Activated T-helper 9 cell treated with anti-CD3 and anti-CD28 coated beads, Interleukin-2, amount 50 U/mL, for 16 hours (primary cell): ENCODE data around the gene ADAM22.
"Not testable (repeated sequence)": the region's sequence is repeated elsewhere in the genome, so short reads cannot be mapped to it uniquely, and the experiment has no call there.

ENCODE experiments used
- DNase-seq: peaks from one replicate; pipeline ENCODE4 v3.0.0-alpha.2; 2020; ENCODE audit warnings: low read depth

ADAM22 gene, protein sequence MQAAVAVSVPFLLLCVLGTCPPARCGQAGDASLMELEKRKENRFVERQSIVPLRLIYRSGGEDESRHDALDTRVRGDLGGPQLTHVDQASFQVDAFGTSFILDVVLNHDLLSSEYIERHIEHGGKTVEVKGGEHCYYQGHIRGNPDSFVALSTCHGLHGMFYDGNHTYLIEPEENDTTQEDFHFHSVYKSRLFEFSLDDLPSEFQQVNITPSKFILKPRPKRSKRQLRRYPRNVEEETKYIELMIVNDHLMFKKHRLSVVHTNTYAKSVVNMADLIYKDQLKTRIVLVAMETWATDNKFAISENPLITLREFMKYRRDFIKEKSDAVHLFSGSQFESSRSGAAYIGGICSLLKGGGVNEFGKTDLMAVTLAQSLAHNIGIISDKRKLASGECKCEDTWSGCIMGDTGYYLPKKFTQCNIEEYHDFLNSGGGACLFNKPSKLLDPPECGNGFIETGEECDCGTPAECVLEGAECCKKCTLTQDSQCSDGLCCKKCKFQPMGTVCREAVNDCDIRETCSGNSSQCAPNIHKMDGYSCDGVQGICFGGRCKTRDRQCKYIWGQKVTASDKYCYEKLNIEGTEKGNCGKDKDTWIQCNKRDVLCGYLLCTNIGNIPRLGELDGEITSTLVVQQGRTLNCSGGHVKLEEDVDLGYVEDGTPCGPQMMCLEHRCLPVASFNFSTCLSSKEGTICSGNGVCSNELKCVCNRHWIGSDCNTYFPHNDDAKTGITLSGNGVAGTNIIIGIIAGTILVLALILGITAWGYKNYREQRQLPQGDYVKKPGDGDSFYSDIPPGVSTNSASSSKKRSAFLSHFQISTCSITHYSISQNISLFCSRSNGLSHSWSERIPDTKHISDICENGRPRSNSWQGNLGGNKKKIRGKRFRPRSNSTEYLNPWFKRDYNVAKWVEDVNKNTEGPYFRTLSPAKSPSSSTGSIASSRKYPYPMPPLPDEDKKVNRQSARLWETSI

DNA sequence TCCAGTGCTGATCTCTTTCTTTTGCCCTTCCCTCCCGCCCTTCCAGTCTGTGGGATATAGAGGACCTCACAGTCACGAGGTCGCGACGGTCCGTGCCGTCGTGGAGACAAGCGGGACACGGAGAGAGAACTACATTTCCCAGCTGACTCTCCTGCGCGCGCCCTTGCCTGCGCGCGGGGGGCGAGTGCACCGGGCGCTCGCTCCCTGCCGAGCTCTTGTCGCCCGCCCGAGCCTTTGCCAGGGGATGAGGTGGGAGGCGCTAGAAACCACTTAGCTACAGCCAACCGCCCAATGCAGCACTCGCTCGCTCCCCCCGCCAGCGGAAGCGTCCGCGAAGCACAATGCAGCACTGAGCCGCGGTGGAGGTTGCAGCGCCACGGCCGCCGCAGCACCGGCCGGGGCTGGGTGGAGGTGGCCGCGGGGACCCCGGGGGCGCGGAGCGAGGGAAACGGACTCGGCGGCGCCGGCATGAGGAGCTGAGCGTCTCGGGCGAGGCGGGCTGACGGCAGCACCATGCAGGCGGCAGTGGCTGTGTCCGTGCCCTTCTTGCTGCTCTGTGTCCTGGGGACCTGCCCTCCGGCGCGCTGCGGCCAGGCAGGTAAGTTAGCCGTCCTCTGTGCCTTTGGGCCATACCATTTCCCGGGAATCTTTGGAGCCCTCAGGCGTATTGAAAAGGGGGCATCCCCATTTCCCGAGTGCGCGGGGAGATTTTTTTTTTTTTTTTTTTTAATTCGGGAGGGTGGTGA lies at the start of gene ADAM22:
ADAM22 (plus strand) TSS at position 299 of the 746 bp plus-strand sequence; CDS start at position 514, 215 bp downstream.
- DNase-seq: peak; percentile 68

DNA sequence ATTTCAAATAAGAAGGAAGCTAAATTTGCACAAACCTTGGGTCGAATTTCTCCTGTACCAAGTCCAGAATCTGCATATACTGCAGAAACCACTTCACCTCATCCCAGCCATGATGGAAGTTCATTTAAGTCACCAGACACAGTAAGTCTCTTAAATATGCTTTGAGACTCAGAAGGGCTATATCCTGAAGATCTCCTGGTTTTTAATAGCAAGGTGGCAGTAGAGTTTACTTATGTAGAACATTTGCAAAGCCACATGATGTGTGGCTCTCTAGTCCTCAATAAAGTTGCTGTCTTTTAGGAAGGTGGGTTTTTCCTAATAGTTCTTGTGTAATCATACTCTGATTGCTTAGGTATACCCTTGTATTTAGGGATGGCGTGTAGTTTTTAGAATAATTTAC lies 49.0 kb upstream of the ADAM22 start:
- no peak for DNase-seq

DNA sequence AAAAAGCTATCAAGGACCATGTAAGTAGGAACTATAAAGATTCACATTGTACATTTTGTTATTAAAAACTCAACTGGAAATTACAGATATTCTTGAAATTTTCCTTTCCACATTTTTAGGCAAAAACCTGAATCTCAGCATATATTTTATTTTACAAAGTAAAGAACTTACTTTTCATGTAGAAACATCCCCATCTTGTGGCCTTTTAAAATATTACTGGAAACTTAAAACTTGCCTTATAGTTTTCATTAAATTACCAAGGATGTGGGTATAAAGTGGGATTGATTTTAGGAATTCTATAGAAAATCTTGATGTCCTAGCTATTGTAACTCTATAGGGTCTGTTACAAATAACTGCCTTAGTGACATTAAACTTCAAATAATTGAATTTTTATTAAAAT lies 47.2 kb upstream of the ADAM22 start:
- DNase-seq: no peak

DNA sequence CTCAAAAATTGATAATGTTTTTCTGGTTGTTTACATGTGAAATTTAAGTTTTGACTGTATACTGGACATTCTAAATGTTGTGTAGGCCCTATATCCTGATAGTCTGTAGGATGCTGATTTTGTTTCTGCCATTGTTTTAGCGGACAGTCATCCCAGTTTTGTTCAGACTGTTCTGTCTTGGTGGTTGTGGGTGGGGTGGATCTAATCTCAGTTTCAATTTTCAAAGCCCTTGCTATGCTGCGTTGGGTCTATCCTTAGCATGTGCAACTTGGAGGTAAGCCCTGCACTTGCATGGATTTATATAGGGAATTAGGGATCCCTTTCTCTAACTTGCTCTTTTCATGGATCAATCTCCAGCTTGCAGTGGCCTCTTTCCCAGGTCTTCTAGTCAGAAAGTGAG lies 38.7 kb upstream of the ADAM22 start:
- no peak for DNase-seq

DNA sequence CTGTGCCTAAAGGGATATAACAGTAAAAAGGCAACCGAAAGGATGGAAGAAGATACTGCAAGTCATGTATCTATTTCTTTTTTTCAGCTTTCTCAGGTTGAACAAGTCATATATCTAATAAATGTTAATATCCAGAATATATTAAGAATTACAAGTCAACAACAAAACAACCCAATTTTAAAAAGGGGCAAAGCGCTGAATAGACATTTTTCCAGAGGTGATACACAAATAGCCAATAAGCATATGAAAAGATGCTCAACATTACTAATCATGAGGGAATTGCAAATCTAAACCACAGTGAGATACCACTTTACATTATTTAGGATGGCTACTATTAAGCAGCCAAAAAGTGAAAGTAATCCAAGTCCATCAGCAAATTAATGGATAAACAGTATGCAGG lies 34.8 kb upstream of the ADAM22 start:
- no peak for DNase-seq

DNA sequence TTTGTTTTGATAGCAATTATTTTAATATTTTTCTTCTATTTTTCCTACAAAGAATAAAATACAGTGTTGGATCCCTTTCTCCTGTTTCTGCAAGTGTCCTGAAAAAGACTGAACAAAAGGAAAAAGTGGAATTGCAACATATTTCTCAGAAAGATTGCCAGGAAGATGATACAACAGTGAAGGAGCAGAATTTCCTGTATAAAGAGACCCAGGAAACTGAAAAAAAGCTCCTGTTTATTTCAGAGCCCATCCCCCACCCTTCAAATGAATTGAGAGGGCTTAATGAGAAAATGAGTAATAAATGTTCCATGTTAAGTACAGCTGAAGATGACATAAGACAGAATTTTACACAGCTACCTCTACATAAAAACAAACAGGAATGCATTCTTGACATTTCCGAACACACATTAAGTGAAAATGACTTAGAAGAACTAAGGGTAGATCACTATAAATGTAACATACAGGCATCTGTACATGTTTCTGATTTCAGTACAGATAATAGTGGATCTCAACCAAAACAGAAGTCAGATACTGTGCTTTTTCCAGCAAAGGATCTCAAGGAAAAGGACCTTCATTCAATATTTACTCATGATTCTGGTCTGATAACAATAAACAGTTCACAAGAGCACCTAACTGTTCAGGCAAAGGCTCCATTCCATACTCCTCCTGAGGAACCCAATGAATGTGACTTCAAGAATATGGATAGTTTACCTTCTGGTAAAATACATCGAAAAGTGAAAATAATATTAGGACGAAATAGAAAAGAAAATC lies 26.7 kb upstream of the ADAM22 start:
- not testable (repeated sequence) for DNase-seq

DNA sequence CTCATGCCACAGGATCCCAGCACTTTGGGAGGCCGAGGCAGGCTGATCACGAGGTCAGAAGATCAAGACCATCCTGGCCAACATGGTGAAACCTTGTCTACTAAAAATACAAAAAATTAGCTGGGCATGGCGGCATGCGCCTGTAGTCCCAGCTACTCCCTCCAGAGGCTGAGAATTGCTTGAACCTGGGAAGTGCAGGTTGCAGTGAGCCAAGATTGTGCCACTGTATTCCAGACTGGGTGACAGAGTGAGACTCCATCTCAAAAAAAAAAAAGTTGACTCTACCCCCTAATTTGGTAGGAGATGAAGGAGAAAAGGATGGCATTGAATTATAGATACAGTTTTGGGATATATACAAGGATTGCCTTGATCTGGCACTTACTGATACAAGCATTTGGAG lies 25.2 kb upstream of the ADAM22 start:
- DNase-seq: not testable (repeated sequence)

DNA sequence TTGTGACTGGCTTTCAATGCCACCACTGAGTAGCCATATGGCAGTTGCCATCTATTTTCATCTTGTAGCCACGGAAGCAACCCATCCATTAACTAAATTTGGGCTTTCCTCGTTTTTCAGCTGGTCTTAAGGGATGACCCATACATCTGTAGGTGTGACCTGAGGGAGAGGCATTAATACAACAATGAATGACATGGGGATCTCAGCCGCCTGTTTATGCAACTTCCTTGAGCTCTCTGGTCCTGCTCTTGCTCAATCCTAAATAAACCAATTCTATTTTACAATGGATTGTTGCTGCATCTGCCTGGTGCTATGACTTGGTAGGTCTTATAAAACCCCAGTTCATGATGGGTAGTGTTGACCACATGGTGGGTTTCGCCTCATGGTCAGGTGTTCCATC lies 21.9 kb upstream of the ADAM22 start:
- DNase-seq: no peak

DNA sequence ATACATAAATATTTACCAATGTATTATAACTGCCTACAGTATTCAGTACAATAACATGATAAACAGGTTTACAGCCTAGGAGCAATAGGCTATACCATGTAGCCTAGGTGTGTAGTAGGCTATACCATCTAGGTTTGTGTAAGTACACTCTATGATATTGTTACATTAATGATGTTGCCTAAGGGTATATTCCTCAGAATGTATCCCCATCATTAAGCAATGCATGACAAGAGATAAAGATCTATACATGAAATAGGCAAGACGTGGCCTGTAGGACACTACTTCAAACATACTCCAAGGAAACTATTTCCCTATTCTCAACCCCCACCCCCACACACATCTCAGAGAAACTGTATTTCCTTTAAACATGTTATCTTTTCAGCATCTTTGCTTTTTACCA lies 15.3 kb upstream of the ADAM22 start:
- DNase-seq: no peak

DNA sequence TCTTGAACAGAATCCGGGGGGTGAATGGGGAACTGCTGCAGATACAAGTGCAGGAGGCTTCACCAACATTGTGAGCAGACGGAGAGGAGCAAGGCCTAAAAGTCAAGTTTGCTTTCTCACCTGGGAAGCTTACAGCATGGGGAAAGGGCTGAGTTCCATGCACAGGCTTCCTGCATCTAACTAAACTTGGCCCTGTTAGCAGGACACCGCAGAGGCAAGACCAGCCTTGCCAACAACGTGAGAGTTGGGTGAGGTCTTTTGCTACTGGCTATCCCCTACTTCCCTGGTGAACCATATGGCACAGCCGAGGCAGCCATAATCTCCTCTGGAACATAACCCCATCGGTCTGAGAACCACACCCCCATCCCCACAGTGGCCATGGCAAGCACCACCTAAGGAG lies 14.2 kb upstream of the ADAM22 start:
- no peak for DNase-seq

DNA sequence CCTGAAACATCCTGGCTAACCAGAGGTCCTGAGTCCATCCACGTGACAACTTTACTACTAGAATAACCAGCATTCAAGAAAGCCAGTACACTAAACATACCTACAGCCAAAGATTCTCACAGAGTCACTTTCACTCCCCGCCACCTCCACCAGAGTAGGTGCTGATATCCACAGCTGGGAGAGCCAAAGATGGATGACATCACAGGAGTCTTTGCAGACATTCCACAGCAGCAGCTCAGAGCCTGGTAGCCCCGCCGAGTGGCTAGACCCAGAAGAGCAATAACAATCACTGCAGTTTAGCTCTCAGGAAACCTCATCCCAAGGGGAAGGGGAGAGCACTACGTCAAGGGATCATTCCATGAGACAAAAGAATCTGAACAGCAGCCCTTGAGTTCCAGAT lies 13.5 kb upstream of the ADAM22 start:
- DNase-seq: no peak

DNA sequence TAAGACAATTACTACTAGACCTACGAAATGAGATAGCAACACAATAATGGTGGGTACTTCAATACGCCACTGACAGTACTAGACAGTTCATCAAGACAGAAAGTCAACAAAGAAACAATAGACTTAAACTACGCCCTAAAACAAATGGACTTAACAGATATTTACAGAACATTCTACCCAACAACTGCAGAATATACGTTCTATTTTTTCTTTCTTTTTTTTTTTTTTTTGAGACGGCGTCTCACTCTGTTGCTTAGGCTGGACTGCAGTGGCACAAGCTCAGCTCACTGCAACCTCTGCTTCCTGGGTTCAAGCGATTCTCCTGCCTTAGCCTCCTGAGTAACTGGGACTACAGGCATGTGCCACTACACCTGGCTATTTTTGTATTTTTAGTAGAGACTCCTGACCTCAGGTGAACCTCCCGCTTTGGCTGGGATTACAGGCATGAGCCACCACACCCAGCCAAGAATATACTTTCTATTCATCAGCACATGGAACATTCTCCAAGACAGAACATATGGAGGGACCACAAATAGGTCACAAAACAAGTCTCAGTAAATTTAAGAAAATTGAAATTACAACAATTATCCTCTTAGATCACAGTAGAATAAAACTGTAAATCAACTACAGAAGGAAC lies 11.2 kb upstream of the ADAM22 start:
- DNase-seq: not testable (repeated sequence)

DNA sequence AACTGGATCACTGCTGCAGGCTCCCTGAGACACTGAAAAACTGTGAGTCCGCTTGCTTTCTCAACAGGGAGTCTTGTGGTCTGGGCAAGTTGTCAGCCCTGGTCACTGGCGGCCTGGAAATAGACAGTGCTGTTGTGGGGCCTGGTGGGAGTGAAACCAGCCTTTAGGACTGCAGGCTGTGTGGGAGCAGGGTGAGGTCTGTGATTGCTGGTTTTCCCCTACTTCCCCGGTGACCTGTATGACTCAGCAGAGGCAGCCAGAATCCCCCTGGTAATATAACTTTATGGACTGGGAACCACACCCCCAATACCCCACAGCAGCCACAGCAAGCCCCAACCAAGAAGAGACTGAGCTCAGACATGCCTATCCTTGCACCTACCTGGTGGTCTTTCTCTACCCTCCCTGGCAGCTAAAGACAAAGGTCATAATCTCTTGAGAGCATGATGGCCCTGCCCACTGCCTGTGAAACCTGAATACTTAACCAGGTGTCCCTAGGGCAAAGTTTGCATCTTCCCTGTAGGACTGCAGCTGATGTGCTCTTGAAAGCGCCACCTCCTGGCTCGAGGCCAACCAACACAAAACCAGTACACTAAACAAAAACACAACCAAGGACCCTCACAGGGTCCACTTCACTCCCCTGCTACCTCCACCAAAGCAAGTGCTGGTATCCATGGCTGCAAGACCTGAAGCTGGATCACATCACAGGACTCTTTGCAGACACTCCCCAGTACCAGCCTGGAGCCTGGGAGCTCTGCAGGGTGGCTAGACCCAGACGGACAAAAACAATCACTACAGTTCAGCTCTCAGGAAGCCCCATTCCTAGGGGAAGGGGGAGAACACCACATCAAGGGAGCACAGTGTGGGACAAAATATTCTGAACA lies 7.2 kb upstream of the ADAM22 start:
- DNase-seq: no peak

DNA sequence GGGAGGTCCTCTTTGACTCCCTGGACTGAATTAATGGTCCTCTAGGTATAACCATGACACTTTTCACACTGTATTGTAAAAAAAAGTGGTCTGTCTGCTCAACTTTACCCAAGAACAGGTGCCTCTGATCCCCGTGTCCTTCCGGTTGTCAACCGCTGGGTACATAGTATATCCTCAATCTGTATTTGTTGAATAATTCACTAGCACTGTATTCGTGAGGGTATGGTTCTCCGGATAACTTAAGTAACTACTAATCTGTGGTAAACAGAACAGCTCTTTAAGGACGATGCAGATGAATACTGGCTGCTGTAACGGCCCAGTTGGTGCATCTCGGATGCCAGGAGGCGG lies 472 bp upstream of the ADAM22 start:
- no peak for DNase-seq

DNA sequence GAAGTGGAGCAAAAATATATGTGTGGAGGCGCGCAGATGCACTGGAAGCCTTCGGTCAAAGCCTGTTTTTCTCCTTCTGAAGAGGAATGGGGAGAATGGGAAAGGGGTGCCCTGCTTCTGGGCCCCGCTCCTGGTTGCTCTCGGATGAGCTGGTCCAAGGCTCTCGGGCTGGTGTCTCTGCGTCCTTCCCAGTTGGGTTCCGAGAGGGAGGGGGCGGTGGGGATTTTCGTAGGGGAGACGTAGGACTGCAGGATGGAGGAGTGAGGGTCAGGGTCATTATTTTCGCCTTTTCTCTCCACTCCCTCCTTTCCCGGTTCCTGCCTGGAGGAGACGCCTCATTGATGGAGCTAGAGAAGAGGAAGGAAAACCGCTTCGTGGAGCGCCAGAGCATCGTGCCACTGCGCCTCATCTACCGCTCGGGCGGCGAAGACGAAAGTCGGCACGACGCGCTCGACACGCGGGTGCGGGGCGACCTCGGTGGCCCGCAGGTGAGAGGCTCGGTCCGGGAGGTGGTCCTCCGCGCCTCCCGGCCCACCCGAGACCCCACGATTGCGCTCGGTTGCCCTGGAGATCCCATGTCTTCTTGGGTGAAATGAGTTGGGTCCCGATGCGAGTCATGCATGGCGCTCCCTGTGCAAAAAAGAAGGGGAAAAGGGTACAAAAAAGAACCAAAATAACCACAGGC lies 790 bp downstream of the ADAM22 start:
- no peak for DNase-seq

DNA sequence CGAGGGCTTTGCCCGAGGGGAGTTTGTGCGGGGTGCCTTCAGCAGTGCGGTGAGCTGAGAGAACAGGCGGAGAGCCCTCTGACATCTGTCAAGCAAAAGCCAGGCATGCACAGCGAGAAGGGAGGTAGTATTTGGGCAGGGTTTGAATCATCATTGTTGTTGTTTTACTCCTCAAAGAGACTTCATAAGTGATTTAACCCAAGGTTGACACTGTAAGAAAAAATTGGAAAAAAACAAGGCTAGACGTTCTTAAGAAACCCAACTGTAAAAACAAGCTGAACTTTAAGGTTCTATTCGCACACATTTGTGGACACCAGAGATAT lies 1.3 kb downstream of the ADAM22 start:
- DNase-seq: no peak

DNA sequence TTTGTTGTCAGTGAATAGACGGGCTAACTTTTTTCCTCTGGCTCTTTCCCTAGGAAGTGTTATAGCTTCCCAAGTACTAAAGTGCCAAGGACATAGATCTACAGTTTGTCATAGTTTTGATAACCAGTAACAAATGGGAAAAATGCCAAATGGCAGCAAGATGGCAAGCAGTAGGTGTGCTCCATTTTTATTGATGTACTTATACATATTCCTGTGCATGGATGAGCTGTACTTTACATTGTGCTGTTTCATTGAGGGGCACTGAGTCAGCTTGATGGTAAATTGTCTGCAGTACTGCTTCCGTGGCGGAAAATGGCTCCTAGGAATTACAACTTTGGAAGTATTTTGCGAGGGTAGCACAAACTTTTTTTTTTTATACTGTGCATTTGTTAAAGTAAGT lies 7.1 kb downstream of the ADAM22 start:
- DNase-seq: no peak

DNA sequence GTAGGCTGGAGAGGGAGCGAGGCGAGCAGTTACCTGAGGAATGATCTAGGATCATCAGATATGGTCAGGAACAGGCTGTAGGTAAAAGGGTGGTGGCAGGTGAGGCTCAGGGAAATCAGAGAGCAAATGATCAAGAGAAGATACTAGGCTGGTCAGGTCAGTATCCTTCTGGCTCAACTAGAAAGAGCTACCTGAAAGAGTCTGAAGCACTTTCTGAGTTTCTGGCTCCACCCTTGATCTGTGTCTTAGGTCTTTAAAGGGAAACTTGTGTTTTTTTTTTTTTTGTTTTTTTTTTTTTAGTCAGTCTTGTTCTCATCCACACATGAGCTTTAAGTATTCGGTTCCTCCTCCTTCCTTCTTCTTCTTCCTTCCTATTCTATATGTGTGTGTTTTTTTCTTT lies 10.5 kb downstream of the ADAM22 start:
- DNase-seq: no peak

DNA sequence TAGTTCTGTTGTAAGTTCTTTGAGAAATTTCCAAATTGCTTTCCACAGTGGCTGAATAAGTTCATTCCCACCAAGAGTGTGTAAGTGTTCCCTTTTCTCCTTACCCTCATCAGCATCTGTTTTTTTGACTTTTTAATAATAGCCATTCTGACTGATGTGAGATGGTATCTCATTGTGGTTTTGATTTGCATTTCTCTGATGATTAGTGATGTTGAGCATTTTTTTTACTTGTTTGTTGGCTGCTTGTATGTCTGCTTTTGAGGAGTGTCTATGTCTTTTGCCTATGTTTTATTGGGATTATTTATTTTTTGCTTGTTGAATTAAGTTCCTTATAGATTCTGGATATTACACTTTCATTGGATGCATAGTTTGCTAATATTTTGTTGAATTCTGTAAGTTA lies 11.9 kb downstream of the ADAM22 start:
- not testable (repeated sequence) for DNase-seq

DNA sequence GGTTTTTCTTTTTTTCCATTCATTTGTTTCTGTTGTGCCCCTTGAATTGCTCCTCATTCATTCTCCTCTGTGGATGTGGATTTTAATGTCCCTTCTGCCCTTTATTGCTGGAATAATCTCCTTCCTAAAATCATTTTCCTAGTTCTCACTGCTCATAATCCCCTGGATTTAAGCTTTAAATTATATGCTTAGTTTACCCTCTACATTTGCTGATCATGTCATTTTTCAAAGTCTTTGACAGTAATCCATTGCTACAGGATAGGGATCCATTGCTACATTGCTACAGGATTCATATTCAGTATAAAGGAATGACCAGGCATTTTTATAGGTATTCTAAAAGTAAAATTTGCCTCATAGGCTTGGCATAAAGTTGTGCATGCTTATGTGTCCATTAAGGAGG lies 14.3 kb downstream of the ADAM22 start:
- no peak for DNase-seq
